ENCODE measurements around the gene LGMN. TPM values are rescaled to one million over a fixed set of nuclear protein-coding genes. Genes with fewer than 3 reads are reported as not detected.

The LGMN gene
- total RNA-seq, 1 donor from 2014 or later, result 158 TPM

GRCh38 chr14:92728759-92729364, 19.6 kb downstream of the LGMN start:
- no peak for TF ChIP-seq CTCF (IDR thresholded peaks at IDR 0.05)
- H3K27ac ChIP-seq, result no peak overlapping the region
- no peak overlapping the region for H3K4me3 ChIP-seq
- no peaks in the 10 kb centered on the region for H3K27me3 ChIP-seq (ENCODE audit: low read depth)
- peaks cover 34% of the 10 kb centered on the region for H3K4me1 ChIP-seq
- intact Hi-C loops (cut with DNase I), result no loop called here
- no peaks in the 10 kb centered on the region for H3K9me3 ChIP-seq
- H3K36me3 ChIP-seq, result peaks cover 29% of the 10 kb centered on the region
- ATAC-seq (peak in 1 of 2 donors; percentile 32), DNase-seq (peak; percentile 54)

- DNase-seq (no peak), ATAC-seq (no peak)
- intact Hi-C loops (cut with DNase I), result no loop called here
- peaks cover 23% of the 10 kb centered on the region for H3K36me3 ChIP-seq
- H3K4me3 ChIP-seq, result no peak overlapping the region
- no peak for TF ChIP-seq CTCF (IDR thresholded peaks at IDR 0.05)
- peaks cover 36% of the 10 kb centered on the region for H3K4me1 ChIP-seq
- H3K27ac ChIP-seq, result peak overlapping the region; percentile 78
- no peaks in the 10 kb centered on the region for H3K9me3 ChIP-seq
- H3K27me3 ChIP-seq (ENCODE audit: low read depth), result no peaks in the 10 kb centered on the region
Observed at GRCh38 chr14:92726933-92727262, 21.5 kb downstream of the LGMN start.

- DNase-seq, result peak; percentile 89
- ATAC-seq, result peak; percentile 88 to 91
- H3K9me3 ChIP-seq, result no peaks in the 10 kb centered on the region
- H3K36me3 ChIP-seq, result peaks cover 17% of the 10 kb centered on the region
- peaks cover 36% of the 10 kb centered on the region for H3K4me1 ChIP-seq
- no peak overlapping the region for H3K4me3 ChIP-seq
- H3K27me3 ChIP-seq (ENCODE audit: low read depth), result no peaks in the 10 kb centered on the region
- no peak for TF ChIP-seq CTCF (IDR thresholded peaks at IDR 0.05)
- peak overlapping the region; percentile 78 for H3K27ac ChIP-seq
- intact Hi-C loops (cut with DNase I), result no loop called here
Observed at GRCh38 chr14:92726135-92726932, 22.1 kb downstream of the LGMN start.

- peak; percentile 77 to 81 for ATAC-seq
- H3K4me3 ChIP-seq, result no peak overlapping the region
- DNase-seq, result peak; percentile 53
- intact Hi-C loops (cut with DNase I), result no loop called here
- H3K9me3 ChIP-seq, result no peaks in the 10 kb centered on the region
- TF ChIP-seq CTCF (IDR thresholded peaks at IDR 0.05), result no peak
- H3K27me3 ChIP-seq (ENCODE audit: low read depth), result no peaks in the 10 kb centered on the region
- peaks cover 4% of the 10 kb centered on the region for H3K36me3 ChIP-seq
- H3K27ac ChIP-seq, result peak overlapping the region; percentile 78
- H3K4me1 ChIP-seq, result peaks cover 48% of the 10 kb centered on the region
Observed at GRCh38 chr14:92724516-92725340, 23.7 kb downstream of the LGMN start.

GRCh38 chr14:92719890-92720323, 28.5 kb downstream of the LGMN start:
- H3K9me3 ChIP-seq, result no peaks in the 10 kb centered on the region
- no peaks in the 10 kb centered on the region for H3K27me3 ChIP-seq (ENCODE audit: low read depth)
- no peak overlapping the region for H3K4me3 ChIP-seq
- intact Hi-C loops (cut with DNase I), result no loop called here
- no peak for DNase-seq
- no peak for ATAC-seq
- peaks cover 8% of the 10 kb centered on the region for H3K36me3 ChIP-seq
- peak overlapping the region; percentile 33 for H3K27ac ChIP-seq
- peaks cover 30% of the 10 kb centered on the region for H3K4me1 ChIP-seq
- TF ChIP-seq CTCF (IDR thresholded peaks at IDR 0.05), result no peak

Measured in lower lobe of right lung (tissue), 2 donors.